ENCODE data around the gene FBXL17.
"Not testable (repeated sequence)": the region's sequence is repeated elsewhere in the genome, so short reads cannot be mapped to it uniquely, and the experiment has no call there.

The FBXL17 gene

DNA sequence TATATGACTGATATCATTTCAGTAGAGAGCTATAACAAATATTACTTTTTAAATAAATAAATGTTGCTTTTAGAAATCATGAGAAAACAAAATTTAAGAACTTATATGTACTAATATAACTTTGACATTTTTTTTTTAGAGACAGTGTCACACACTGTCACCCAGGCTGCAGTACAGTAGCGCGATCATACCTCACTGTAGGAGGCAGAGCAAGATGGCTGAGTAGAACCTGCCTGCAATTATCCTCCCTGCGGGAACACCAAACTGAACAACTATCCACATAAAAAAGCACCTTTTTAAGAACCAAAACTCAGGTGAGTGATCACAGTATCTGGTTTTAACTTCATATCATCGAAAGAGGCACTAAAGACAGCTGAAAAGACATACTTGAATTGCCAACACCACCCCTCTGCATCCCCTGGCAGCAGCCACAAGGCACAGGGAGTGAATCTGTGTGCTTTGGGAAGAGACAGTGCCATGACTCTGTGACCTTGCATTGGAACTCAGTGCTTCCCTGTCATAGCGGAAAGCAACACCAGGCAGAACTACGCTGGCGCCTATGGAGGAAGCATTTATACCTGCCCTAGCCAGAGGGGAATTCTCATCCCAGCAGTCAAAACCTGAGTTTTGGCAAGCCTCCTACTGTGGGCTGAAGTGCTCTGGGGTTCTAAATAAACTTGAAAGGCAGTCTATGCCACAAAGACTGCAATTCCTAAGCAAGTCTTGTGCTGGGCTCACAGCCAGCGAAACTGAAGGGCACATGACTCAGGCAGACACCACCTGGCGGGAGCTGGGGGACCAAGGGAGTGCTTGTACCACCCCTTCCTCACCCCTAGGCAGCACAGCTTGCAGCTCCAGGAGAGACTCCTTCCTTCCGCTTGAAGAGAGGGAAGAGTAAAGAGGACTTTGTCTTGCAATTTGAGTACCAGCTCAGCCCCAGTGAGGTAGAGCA, 142.7 kb downstream of the FBXL17 start:
- DNase-seq, result no peak

DNA sequence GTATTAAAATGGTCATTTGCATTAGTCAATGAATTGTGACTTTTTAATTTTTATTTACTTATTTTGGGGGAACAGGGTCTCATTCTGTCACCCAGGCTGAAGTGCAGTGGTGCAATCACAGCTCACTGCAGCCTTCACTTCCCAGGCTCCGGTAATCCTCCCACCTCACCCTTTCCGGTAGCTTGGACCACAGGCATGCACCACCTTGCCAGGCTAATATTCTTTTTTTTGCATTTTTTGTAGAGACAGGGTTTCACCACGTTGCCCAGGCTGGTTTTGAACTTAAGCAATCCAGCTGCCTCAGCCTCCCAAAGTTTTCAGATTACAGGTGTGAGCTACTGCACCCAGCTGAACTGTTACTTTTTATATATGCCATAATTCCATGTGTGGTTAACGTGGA, 143.4 kb downstream of the FBXL17 start:
- DNase-seq, result no peak

DNA sequence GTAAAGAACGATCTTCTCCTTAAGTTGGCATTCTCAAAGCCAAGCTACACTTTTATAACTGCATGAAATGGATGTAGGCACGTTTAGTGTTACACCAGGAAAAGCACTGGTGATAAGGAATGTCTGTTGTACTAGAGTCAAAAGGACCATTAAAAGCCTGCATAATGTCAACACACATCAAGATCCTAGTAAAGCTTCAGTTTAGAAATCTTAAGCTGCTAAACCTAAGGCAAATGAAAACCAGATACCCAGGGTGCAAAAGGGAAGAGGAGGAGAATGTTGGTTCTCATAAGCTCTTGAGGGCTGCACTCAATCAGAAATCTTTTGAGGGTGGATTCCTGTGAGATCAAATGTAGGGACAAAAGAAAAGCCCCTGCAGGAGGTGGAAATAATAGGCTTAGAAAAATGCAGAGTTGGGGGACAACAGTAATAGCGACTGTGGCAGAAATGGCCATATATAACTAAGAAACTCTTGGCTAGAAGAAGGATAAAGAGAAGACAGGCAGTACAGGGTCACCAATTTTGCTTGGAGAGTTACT, 148.2 kb downstream of the FBXL17 start:
- DNase-seq, result no peak

DNA sequence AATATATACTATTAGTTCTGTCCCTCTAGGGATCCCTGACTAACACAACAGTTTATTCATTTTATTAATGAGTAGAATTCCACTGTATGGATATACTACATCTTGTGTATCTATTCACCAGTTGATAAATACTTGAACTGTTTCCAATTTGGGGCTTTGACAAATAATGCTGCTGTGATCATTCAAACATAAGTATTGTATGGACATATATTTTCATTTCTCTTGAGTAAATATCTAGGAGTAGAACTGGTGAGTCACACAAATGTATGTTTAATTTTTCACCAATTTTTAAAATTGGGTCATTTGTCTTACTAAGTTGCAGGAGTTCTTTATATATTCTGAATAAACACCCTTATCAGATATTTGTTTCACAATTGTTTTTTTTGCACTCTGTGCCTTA, 149.1 kb downstream of the FBXL17 start:
- DNase-seq, result no peak

DNA sequence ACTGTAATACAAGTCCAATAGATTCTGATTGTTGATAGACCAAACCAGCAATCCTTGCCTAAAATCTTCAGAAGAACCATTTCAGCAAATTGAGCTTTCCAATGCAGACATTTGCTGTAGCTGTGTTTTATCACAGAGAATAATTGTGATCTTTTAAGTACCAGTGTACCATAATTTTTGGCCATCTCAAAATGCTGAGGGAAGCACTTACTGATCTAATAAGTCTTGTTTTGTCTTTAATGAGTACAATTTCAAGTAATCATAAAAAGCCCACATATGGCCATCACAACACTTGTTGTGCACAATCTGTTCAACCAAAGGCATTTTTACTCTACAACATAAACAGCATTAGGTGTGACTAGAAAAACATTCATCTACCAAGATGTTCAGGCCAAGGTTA, 159.9 kb downstream of the FBXL17 start:
- DNase-seq, result no peak

DNA sequence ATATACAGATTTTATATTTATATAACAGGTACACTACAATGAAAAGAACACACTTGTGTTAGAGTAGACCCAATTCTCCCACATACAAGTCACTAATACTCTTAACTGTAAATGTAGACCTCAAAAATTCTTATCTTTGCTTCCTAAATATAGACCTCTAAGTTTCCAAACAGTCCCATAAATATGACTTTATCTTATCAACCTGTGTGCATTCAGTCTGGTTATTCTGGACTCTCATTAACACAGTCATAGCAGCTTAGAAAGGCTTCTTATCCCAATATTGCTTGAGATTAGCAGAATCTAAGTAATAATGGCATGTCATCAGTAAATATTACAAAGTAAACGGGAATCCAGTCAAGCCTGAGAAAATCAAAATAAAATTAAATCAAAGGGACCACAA, 161.1 kb downstream of the FBXL17 start:
- no peak for DNase-seq

DNA sequence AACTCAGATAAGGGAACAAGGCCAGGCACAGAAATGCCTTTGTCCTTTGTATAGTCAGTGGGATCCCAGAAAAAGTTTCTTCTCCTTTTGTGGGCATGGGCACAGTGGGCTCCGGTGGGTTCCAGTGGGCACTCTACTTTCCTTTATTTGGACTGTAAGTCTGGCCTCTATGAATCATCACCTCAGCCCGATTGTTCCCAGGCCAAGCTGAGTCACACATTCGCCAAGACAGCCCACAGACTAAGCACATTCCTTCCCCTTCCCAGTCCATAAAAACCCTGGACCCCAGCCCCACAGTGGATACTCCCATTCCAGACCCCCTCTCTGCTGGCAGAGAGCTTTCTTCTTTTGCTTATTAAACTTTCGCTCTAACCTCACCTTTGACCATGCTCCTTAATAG, 165.0 kb downstream of the FBXL17 start:
- DNase-seq, result no peak

DNA sequence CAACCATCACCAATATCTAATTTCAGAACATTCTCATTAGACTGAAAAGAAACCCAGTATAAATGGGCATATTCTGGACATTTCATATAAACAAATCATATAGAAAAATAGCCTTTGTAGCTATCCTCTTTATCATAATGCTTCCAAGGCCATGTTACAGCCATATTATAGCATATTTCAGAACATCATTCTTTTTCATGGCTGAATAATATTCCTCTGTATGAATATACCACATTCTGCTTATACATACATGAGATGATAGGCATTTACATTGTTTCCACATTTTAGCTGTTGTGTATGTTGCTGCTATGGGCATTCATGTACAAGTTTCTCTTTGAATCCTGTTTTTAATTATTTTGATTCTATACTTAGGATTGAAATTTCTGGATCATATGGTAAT, 167.0 kb downstream of the FBXL17 start:
- no peak for DNase-seq

DNA sequence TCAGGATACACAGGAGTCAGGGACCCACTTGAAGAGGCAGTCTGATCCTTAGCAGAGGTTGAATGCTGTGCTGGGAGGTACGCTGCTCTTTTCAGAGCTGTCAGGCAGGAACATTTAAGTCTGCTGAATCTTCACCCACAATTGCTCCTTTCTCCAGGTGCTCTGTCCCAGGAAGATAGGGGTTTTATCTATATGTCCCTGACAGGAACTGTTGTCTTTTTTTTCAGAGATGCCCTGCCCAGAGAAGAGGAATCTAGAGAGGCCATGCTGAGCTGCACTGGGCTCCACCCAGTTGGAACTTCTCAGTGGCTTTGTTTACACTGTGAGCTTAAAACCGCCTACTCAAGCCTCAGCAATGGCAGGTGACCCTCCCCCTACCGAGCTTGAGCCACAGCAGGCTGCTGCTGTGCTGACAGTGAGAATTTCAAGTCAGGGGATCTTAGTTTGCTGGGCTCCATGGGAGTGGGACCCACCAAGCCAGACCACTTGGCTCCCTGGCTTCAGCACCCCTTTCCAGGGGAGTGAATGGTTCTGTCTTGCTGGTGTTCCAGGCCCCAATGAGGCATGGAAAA, 169.0 kb downstream of the FBXL17 start:
- no peak for DNase-seq

DNA sequence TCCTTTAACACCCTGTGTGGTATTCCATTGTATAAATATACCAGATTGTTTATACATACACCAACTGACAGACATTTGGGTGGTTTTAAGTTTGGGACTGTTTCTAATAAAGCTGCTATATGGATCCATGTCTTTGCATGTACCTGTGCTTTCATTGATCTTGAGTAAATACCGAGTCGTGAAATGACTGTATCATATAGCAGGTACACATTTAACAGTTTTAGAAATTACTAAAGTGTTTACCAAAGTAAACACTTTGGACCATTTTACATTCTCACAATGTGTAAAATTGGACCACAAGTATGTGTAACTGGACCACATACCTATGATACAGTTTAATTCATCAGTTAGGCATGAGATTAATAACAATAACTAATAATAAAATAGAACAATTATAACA, 175.2 kb downstream of the FBXL17 start:
- DNase-seq, result no peak

DNA sequence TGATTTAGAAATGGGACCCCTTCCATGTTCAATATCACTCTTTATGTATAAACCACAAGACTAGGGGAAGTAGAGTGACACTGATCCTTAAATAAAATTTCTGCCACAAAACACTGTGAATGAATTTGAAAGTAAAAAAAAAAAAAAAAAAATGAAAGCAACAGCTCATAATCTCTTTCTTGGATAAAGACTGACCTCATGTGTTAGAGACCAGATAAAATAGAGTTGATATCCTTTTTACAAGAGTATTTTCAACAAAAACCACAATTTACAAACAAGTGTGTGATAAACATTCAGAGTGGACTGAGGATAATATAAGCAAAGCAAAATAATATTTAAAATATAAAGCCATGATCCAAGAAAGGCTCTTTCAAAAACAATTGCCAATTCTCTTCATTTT, 180.2 kb downstream of the FBXL17 start:
- no peak for DNase-seq

DNA sequence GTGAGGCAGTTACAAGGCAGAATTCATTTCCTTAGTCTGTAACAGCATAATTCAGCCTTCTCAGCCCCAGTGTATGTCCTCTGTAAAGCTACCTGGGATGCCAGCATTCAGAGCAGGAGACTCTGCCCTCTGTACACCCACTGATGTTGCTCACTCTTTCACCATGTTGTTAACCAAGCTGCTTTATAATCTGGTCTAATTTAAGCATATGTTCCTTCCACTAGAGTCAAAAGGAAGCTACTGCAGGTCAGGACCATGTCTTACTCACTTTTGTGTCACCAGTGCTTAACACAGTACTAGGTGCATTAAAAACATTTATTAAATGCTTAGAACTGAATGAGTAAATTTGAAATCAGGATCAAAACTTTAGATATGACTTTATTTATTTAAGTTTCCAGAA, 185.6 kb downstream of the FBXL17 start:
- no peak for DNase-seq

DNA sequence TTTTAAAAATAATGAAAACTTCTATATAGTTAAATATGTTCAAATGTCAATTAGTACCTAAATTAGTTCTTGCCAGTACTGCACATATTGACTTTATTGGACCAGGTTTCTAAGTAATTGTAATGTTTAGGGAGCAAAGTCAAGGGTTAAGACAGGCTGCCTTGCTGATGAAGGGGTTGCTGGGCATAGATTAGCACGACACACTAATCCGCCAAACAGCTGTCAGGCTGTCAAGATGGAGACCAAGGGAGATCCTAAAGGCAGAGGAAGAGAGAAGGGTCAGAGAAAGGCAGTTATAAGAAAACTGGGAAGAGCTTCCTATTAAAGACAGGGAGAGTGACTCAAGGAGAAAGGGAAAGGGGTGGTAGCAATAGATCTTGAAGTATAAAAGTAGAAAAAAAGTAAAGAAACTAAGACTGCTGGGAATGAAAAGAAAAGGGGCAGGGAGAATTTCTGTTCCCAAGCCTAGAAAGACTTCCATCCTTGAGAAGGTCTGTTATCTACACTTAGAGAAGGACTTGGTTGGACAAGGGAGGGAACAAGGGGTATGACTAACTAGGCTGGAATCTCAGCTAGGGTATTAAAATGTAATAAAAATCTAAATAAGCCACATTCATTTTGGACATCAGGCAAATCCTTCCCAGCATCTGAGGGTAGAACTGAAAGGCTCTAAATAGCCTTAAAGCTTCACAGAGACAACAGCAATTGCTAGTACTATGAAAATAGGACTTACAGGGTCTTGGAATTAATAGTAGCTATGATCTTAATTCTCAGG, 188.7 kb downstream of the FBXL17 start:
- DNase-seq, result no peak

DNA sequence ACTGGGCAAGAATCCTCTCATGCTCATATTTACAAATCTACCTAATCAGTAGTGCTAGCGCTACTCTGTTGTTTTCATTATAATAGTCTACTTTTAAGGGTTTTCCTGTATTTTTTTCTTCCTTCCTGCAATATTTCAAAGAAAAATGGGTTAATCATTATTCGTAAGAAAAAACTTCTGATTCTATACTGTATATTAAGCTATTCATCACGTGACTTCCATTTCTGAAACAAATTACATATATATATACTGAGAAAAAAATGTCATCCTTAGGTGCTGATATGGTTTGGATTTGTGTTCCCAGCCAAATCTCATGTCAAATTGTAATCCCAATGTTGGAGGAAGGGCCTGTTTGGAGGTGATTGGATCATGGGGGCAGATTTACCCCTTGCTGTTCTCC, 197.0 kb downstream of the FBXL17 start:
- no peak for DNase-seq

DNA sequence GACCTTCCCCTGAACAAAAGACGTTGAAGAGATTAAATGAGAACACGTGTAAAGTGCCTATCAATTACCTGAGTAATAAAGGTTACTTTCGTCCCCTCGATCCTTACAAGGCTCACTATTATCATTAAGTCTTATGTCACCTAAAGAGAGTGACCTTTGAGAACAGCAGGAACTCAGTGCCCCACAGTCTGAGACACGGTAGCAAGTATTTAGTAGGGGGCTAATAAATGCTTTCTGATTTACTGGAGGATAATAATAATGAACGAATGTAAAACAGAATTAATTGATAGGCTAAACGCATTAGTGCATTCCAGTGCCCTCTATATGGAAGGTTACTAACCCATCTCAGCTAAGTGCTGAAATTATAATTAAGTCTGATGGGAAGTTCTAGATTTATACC, 199.9 kb downstream of the FBXL17 start:
- DNase-seq, result no peak

DNA sequence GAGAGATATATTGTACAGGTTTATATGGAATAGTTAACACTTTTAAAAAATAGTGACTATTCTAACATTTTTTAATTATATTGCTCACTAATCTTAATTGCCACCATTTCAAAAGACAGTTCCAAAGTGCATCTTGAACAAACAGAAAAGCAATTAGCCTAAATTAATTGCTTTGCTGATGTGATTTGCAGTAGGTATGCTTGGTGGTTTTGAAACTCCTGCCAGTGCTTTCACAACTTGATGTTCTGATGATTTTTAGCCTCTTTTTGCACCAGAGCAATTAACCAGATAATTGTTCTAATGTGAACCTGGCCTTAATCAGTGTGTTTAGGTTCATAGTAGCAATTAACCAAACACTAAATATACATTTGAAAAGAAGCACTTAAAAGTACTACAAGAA, 207.6 kb downstream of the FBXL17 start:
- no peak for DNase-seq

DNA sequence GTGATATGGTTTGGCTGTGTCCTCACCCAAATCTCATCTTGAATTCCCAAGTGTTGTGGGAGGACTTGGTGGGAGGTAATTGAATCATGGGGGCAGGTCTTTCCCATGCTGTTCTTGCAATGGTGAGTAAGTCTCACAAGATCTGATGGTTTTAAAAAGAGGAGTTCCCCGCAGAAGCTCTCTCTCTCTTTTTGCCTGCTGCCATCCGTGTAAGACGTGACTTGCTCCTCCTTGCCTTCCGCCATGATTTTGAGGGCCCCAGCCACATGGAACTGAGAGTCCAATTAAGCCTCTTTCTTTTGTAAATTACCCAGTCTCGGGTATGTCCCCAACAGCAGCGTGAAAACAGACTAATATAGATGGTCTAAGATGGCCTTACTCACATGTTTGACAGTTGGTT, 210.1 kb downstream of the FBXL17 start:
- DNase-seq, result no peak

DNA sequence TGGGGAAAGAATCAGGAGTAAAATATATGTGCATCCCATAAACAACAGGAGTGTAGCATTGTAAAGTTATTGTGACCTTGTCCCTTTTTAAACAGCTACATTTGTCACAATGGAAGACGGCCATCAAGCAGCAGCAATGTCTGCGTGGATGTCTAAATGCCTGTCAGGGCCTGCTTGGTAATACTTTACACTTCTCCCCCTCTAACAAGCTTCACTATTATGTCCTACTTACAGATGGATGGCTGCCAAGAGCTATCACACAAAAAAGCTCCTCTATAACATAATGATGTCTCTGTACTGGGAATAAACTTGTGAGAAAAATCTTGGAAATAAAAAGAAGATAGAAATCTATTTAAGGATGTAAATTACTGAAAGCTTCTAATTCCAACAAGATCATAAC, 213.0 kb downstream of the FBXL17 start:
- DNase-seq, result no peak

DNA sequence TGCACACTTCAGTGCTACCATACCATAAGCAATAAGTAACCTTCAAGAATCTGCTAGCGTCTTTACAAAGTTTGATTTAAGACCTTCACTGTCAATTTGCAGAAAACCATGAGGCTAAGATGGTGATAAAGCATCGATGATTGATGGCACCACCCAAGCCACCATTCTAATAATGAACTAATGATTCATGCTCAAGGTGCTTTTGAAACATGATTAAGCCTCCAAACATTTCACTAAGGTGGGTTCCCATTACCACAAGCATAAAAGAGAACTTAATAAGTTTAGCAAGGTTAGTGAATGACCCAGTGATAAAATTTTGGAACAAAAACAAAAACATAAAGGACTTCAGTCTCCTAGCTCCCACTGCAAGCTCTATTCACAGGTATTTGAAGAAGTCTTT, 214.7 kb downstream of the FBXL17 start:
- no peak for DNase-seq

DNA sequence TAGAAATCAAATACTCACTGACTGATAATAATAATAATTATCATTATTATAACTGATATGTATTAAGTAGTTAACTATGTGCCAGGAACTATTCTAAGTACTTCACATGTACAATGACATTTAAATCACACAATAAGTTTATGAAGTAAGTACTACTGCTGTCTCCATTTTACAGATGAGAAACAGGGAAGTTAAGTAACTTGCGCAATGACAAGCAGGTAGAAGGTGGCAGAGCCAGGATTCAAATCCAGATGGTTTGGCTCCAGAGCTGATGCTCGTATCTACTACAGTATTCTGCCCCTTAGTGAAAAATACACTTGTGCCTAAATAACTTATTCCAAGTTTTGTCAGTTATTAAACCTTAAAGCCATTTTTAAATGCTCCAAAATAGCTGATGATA, 217.3 kb downstream of the FBXL17 start:
- DNase-seq, result no peak

DNA sequence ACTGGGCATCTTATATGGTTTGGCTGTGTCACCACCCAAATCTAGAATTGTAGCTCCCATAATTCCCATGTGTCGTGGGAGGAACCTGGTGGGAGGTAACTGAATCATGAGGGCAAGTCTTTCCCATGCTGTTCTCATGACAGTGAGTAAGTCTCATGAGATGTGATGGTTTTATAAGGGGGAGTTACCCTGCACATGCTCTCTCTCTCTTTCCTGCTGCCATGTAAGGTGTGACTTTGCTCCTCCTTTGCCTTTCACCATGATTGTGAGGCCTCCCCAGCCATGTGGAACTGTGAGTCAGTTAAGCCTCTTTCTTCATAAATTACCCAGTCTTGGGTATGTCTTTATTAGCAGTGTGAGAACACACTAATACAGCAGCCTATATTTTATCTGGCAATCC, 229.0 kb downstream of the FBXL17 start:
- not testable (repeated sequence) for DNase-seq

DNA sequence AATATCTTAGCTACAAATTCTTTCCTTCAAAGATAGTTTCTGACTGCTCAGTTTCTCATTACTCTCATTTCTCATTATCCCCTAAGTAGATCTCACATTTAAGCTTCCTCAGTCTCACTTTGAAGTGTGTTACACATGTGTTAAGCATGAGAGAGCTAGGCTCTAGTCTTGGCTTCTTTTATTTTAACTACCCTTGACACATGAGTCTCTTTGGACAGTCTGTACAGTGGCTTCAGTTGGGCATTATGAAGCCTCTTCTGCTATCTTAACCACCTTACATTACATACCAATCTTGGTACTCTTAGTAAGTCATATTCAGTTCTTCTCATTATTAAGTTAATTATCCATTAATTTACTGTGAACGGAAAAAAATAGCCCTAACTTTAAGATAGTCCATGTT, 232.5 kb downstream of the FBXL17 start:
- DNase-seq, result no peak

DNA sequence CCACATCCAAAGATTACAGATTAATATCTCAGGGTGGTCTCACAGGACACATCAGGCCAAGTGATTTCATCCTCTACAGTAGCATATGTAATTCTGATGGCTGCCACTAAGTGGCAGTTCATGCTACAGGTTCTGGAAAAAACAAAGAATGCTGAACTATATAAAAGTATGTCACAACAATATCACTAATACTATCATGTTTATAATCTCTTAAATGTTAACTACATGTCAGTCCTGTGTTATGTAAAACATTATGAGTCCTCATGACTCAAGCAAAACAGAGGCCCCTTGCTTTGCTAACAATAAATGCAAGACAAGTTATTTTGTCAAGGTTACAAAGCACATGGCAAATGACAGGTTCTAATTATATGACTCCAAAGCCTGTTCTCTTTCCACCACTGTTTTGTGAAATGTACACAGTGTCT, 233.2 kb downstream of the FBXL17 start:
- no peak for DNase-seq

DNA sequence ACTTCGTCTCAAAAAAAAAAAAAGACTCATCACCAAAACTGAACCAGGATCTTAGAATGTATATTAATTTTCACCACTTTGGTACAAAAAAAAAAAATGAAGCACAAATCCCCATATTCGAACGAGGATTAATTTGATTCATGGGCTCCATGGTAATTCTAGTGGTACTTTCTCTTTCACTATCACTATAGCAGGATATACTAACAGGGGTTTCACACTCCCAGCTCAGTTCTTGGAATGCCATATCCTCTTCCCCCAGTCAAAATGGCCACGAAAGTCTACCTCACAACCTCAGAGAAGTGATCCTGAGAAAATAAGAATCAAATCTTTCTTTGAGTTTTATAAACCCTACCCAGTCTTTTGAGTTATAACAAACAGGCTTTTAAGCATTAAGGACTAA, 235.7 kb downstream of the FBXL17 start:
- DNase-seq, result no peak

All from NK-92 treated with Interleukin-12 subunit alpha and Interleukin-12 subunit beta, amount 100 ng/mL, for 24 hours (cell line).